Caco-2 (cell line): ENCODE measurements around the gene SYTL2. TPM values are rescaled to one million over a fixed set of nuclear protein-coding genes. Genes with fewer than 3 reads are reported as not detected.

Experiments
- BruUV-seq: library from RNA; stranded (reverse); fragments of 400-500 nt; replicated peaks from 2 replicates; lab custom pipeline; 2021; lab: Mats Ljungman, UMichigan
- CTCF ChIA-PET: fragments of 300-600 bp; sonication (Branson Sonifier 250); formaldehyde crosslinking; loops from one replicate; lab custom pipeline; 2022; ENCODE audit warnings: antibody characterized with exemption; lab: Charles Lee
- POLR2A ChIA-PET: fragments of 300-600 bp; sonication (Branson Sonifier 250); formaldehyde crosslinking; loops from one replicate; lab custom pipeline; 2022; ENCODE audit warnings: antibody characterized with exemption; lab: Charles Lee
- DNase-seq, 2 experiments: peaks; one replicate each; pipeline versions ENCODE4 v3.0.0 to v3.0.0-alpha.2; 2020 to 2022
- H3K27me3 ChIP-seq: replicated peaks from 2 replicates; pipeline ENCODE4 v1.6.0; 2011; ENCODE audit warnings: low read length; ENCODE audit not compliant: control insufficient read depth, insufficient read depth
- H3K36me3 ChIP-seq: 2 replicates; pipeline ENCODE4 v1.5.1; 2011; ENCODE audit warnings: low read length; ENCODE audit not compliant: control insufficient read depth, insufficient read depth
- H3K4me1 ChIP-seq: fragments of 250-450 bp; sonication (Bioruptor Pico); 2 replicates; pipeline ENCODE4 v1.5.1; 2020; ENCODE audit warnings: mild to moderate bottlenecking
- H3K4me3 ChIP-seq: 2 replicates; pipeline ENCODE4 v1.5.1; 2011; ENCODE audit warnings: low read depth, mild to moderate bottlenecking, control low read depth, low read length
- H3K9me3 ChIP-seq: fragments of 250-450 bp; sonication (Bioruptor Pico); 2 replicates; pipeline ENCODE4 v1.5.1; 2020; ENCODE audit warnings: mild to moderate bottlenecking, moderate library complexity
- H3K27ac Mint-ChIP-seq: one replicate; pipeline ENCODE4 v1.8.0; 2022; ENCODE audit warnings: mixed read lengths; ENCODE audit not compliant: unreplicated experiment
- H3K27me3 Mint-ChIP-seq: one replicate; pipeline ENCODE4 v1.8.0; 2022; ENCODE audit warnings: mixed read lengths; ENCODE audit not compliant: insufficient read depth, unreplicated experiment
- H3K36me3 Mint-ChIP-seq: one replicate; pipeline ENCODE4 v1.8.0; 2022; ENCODE audit warnings: mild to moderate bottlenecking, mixed read lengths; ENCODE audit not compliant: insufficient read depth, unreplicated experiment
- H3K4me1 Mint-ChIP-seq: one replicate; pipeline ENCODE4 v1.8.0; 2022; ENCODE audit warnings: low read depth, mixed read lengths; ENCODE audit not compliant: unreplicated experiment
- H3K4me3 Mint-ChIP-seq: one replicate; pipeline ENCODE4 v1.8.0; 2022; ENCODE audit warnings: mild to moderate bottlenecking, moderate library complexity, mixed read lengths; ENCODE audit not compliant: unreplicated experiment
- H3K9me3 Mint-ChIP-seq: one replicate; pipeline ENCODE4 v1.8.0; 2022; ENCODE audit warnings: mixed read lengths; ENCODE audit not compliant: unreplicated experiment
- intact Hi-C: fragments of 100-400 bp; cut with micrococcal nuclease; formaldehyde crosslinking; loops from one replicate; pipeline ENCODE4 v1.10.0; 2022; ENCODE audit not compliant: unreplicated experiment
- total RNA-seq: library from RNA; stranded (reverse); gene quantifications from 2 replicates; pipeline ENCODE4 v1.2.3, GENCODE V29; 2022
- TF ChIP-seq, protein P1 (sequence below), 2 experiments: fragments of 200-600 bp in 1 of 2; IDR thresholded peaks; 1 replicate in 1 of 2; 2 replicates in 1 of 2; pipeline versions ENCODE4 v1.5.1 to v1.8.0; 2011 to 2022; ENCODE audit warnings: antibody characterized with exemption in 1 of 2, control low read depth in 1 of 2, inconsistent platforms in 1 of 2, low read depth in 1 of 2, low read length in 1 of 2, mild to moderate bottlenecking in 1 of 2, moderate library complexity in 1 of 2; ENCODE audit not compliant: insufficient read depth in 1 of 2, severe bottlenecking in 1 of 2, unreplicated experiment in 1 of 2

The SYTL2 gene
- total RNA-seq, 1 experiment from 2014 or later, result 110 TPM

DNA sequence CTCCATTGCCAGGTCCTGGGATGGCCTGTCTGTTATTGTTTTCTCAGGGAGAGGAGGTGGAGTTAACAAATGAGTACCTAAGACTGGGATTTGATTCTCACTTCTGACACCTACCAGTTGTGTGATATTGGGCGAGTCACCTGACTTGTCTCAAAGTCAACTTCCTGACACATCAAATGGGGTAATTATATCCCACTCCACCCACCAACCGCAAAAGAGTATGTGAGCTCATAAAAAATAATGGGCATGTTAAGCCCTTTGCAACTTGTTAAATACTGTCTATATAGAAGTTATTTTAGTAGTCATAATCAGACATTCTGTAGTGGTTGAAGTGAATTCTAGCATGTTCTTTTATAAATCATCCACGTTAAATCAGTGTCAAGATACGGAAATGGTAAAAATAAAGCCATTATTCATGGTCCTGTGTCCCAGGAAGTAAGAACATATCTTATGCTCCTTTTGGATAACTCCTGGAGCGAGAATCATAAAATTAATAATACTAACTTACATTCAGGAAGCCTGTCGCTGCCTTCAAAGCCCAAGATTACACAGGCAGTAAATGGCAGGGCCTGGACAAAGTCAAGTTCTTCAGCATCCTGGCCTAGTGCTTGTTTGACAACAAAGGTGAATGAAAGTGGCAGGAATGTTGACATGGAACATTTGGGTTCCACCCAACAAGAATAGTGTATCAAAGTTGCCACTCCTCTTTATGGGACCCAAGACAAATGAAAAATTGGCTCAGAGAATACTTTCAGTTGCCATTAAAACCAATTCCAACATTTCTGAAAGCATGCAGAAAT is 54.3 kb downstream of the SYTL2 start:
- no peaks in the 10 kb centered on the region for H3K9me3 Mint-ChIP-seq
- H3K27me3 Mint-ChIP-seq, result no peaks in the 10 kb centered on the region
- H3K27ac Mint-ChIP-seq, result no peak overlapping the region
- TF ChIP-seq, protein P1, sequence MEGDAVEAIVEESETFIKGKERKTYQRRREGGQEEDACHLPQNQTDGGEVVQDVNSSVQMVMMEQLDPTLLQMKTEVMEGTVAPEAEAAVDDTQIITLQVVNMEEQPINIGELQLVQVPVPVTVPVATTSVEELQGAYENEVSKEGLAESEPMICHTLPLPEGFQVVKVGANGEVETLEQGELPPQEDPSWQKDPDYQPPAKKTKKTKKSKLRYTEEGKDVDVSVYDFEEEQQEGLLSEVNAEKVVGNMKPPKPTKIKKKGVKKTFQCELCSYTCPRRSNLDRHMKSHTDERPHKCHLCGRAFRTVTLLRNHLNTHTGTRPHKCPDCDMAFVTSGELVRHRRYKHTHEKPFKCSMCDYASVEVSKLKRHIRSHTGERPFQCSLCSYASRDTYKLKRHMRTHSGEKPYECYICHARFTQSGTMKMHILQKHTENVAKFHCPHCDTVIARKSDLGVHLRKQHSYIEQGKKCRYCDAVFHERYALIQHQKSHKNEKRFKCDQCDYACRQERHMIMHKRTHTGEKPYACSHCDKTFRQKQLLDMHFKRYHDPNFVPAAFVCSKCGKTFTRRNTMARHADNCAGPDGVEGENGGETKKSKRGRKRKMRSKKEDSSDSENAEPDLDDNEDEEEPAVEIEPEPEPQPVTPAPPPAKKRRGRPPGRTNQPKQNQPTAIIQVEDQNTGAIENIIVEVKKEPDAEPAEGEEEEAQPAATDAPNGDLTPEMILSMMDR (IDR thresholded peaks at IDR 0.05; ENCODE audit: insufficient read depth in 1 of 2, low read depth in 1 of 2, low read length in 1 of 2, severe bottlenecking in 1 of 2, unreplicated experiment in 1 of 2), result no peak
- intact Hi-C loops, result no loop called here
- ChIA-PET CTCF (no interaction called here), POLR2A (interaction anchor here (0.8 kb wide), 1 partner anchor 109 kb away, joined by 3 read pairs; the partner anchor contains the start of gene TMEM126A)
- BruUV-seq, result no TSS peak
- no peak overlapping the region for H3K4me3 ChIP-seq
- no peak for DNase-seq
- no peaks in the 10 kb centered on the region for H3K9me3 ChIP-seq
- peaks cover 30% of the 10 kb centered on the region for H3K4me1 Mint-ChIP-seq
- H3K4me1 ChIP-seq, result peaks cover 8% of the 10 kb centered on the region
- H3K36me3 ChIP-seq, result peaks cover 3% of the 10 kb centered on the region
- no peaks in the 10 kb centered on the region for H3K27me3 ChIP-seq
- H3K36me3 Mint-ChIP-seq, result peaks cover 44% of the 10 kb centered on the region
- no peak overlapping the region for H3K4me3 Mint-ChIP-seq

DNA sequence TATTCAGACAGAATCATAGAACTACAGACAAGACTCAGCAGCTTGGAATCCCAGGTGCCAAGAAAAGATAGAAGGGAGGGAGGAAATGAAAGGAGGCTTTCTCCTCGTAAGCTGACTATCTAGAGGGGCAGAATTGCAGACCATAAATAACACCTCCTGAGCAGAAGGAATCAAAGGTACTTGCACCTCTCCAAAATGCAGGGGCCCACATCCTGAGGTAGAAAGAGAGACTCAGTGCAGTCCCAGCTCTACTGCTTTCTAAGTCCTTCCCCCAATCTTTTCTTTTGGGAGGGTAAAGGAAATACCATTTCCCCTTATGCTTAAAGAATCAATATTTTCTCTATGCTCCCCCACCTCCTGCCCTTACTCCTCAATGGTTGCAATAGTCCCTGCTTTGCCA is 55.2 kb downstream of the SYTL2 start:
- intact Hi-C loops, result no loop called here
- CTCF ChIA-PET, result no interaction called here
- DNase-seq, result no peak
- H3K4me3 Mint-ChIP-seq, result no peak overlapping the region
- Histone ChIP-seq H3K27me3 (no peaks in the 10 kb centered on the region), H3K4me1 (peaks cover 8% of the 10 kb centered on the region), H3K4me3 (no peak overlapping the region), H3K36me3 (peaks cover 3% of the 10 kb centered on the region), H3K9me3 (no peaks in the 10 kb centered on the region)
- H3K27me3 Mint-ChIP-seq, result no peaks in the 10 kb centered on the region
- peaks cover 27% of the 10 kb centered on the region for H3K4me1 Mint-ChIP-seq
- no peaks in the 10 kb centered on the region for H3K9me3 Mint-ChIP-seq
- peaks cover 44% of the 10 kb centered on the region for H3K36me3 Mint-ChIP-seq
- POLR2A ChIA-PET, result no interaction called here
- TF ChIP-seq, protein P1 (IDR thresholded peaks at IDR 0.05; ENCODE audit: insufficient read depth in 1 of 2, low read depth in 1 of 2, low read length in 1 of 2, severe bottlenecking in 1 of 2, unreplicated experiment in 1 of 2), result no peak
- H3K27ac Mint-ChIP-seq, result no peak overlapping the region
- no TSS peak for BruUV-seq

DNA sequence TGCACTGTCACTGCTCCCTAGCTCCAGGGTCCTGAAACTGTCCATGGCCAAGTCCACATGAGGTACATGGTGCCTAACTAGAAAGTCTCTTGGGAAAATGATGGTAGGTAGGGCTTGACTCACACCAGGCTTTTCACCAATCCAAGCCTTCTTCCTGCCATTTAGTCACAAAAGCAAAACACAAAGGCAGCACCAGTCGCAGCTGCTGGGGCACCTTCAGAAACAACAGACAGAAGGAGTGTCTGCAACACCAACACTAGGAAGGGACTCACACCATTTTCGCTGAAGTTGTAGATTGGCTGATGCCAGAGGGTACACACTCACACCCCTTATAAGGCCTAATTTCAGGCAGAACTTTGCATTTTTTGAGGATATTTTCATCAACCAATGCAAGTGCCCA is 55.7 kb downstream of the SYTL2 start:
- no peak overlapping the region for H3K4me3 Mint-ChIP-seq
- CTCF ChIA-PET, result no interaction called here
- Histone ChIP-seq H3K9me3 (no peaks in the 10 kb centered on the region), H3K4me3 (no peak overlapping the region), H3K4me1 (peaks cover 7% of the 10 kb centered on the region), H3K27me3 (no peaks in the 10 kb centered on the region), H3K36me3 (peaks cover 3% of the 10 kb centered on the region)
- H3K36me3 Mint-ChIP-seq, result peaks cover 44% of the 10 kb centered on the region
- H3K4me1 Mint-ChIP-seq, result peaks cover 24% of the 10 kb centered on the region
- no peak for DNase-seq
- intact Hi-C loops, result no loop called here
- TF ChIP-seq, protein P1 (IDR thresholded peaks at IDR 0.05; ENCODE audit: insufficient read depth in 1 of 2, low read depth in 1 of 2, low read length in 1 of 2, severe bottlenecking in 1 of 2, unreplicated experiment in 1 of 2), result no peak
- no peak overlapping the region for H3K27ac Mint-ChIP-seq
- POLR2A ChIA-PET, result no interaction called here
- H3K9me3 Mint-ChIP-seq, result no peaks in the 10 kb centered on the region
- no peaks in the 10 kb centered on the region for H3K27me3 Mint-ChIP-seq
- BruUV-seq, result no TSS peak
